ENCODE data around the gene TEP1.

DNA sequence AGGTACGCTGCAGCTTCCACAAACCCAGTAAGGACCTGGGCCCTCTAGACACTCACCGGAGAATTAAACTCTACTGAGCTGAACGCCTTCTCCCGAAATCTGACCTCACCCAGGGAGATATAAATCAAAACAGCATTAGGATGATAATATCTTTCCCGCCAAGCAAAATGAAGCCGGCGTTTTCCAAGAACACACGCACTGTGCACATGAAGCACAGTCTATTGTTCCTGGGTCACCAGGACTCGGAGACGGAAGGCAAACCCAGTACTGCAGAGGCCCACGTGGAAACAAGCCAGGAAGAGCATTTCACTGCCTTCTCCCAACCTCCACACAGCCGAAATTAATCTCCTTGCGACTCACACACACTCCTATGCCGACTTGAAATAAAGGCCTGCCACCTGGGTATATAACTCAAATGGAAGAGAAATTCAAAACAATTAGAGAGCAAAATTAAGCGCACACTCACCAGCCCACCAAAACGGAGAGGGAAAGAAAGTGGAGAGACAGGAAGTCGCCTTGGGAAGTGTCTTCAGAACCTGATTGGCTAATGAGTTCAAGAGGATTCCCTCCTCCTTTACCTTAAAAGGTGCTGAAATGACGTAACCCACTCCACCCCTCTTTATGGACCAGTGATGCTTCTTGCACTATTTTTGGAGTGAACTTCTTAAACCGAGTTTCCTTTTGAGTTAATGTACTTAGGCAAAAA is 80.4 kb downstream of the TEP1 start, which contains the start of gene CCNB1IP1:
- TF ChIP-seq TAF1 (IDR thresholded peaks at IDR 0.05; ENCODE audit: borderline replicate concordance, insufficient read depth, low read length) = peak; percentile 69; the same call in 1 of the 2 replicates
- TF ChIP-seq POLR2AphosphoS5 (IDR thresholded peaks at IDR 0.05; ENCODE audit: low read depth, low read length) = peak; percentile 55; the same call in 1 of the 2 replicates

Data from PFSK-1 (cell line).